K562 (cell line): Measurements from ENCODE around the gene PACS1. TPM values are rescaled to one million over a fixed set of nuclear protein-coding genes. Genes with fewer than 3 reads are reported as not detected.

Source experiments
- ATAC-seq: fragments of 200-7000 bp; cut with Tn5 transposase; 3 replicates; pipeline ENCODE4 v1.9.1; 2020; ENCODE audit warnings: moderate library complexity
- BruUV-seq: library from RNA; stranded (reverse); fragments of 400-500 nt; replicated peaks from 2 replicates; lab custom pipeline; 2021; lab: Mats Ljungman, UMichigan
- CTCF ChIA-PET: fragments of 300-600 bp; formaldehyde crosslinking; extraction: SDS; loops from one replicate; lab custom pipeline; 2021; ENCODE audit warnings: low intra/inter-chr PET ratio; lab: Yijun Ruan, JAX
- POLR2A ChIA-PET: fragments of 300-600, 350-650 bp; sonication (Branson Sonifier 250); formaldehyde crosslinking; extraction: SDS; loops from one replicate; lab custom pipeline; 2021; ENCODE audit warnings: antibody characterized with exemption, inconsistent platforms; lab: Yijun Ruan, JAX
- DNase-seq, 4 experiments: peaks; one replicate each; pipeline versions ENCODE4 v3.0.0 to v3.0.0-alpha.2; 2011 to 2018; ENCODE audit warnings: low spot score in 3 of 4, mixed read lengths in 3 of 4; ENCODE audit errors: extremely low read depth in 1 of 4
- FAIRE-seq: peaks from 2 replicates; lab custom pipeline; 2011; peaks lifted over from hg19 to GRCh38; lab: Jason Lieb, UNC
- H2AFZ ChIP-seq: 2 replicates; pipeline ENCODE4 v1.6.0; 2011; ENCODE audit warnings: low read depth, low read length, control low read depth, inconsistent platforms
- H3K27ac ChIP-seq: fragments of 200-600 bp; 3 replicates; pipeline ENCODE4 v1.8.0; 2011; ENCODE audit warnings: low read depth, mild to moderate bottlenecking, control low read depth, inconsistent platforms, low read length, moderate library complexity, mixed read lengths; ENCODE audit errors: extremely low read depth
- H3K27me3 ChIP-seq, 2 experiments: fragments of 300-600 bp in 1 of 2; 2 replicates in 1 of 2; 3 replicates in 1 of 2; pipeline versions ENCODE4 v1.6.0 to v1.8.0; 2011; ENCODE audit warnings: inconsistent platforms in 2 of 2, low read length in 2 of 2, mild to moderate bottlenecking in 1 of 2, mixed read lengths in 1 of 2, moderate library complexity in 1 of 2; ENCODE audit not compliant: control insufficient read depth in 2 of 2, insufficient read depth in 2 of 2
- H3K36me3 ChIP-seq: fragments of 300-600 bp; 3 replicates; pipeline ENCODE4 v1.8.0; 2011; ENCODE audit warnings: mild to moderate bottlenecking, low read length, inconsistent platforms; ENCODE audit not compliant: control insufficient read depth, insufficient read depth
- H3K4me1 ChIP-seq, 2 experiments: fragments of 200-600 bp in 1 of 2; replicated peaks in 1 of 2; 2 replicates in 1 of 2; 3 replicates in 1 of 2; pipeline versions ENCODE4 v1.5.1 to v1.8.0; 2011; ENCODE audit warnings: inconsistent platforms in 2 of 2, low read length in 2 of 2, mild to moderate bottlenecking in 1 of 2, mixed read lengths in 1 of 2, moderate library complexity in 1 of 2; ENCODE audit not compliant: control insufficient read depth in 2 of 2, insufficient read depth in 2 of 2
- H3K4me2 ChIP-seq: 2 replicates; pipeline ENCODE4 v1.6.1; 2011; ENCODE audit warnings: low read length, control low read depth, inconsistent platforms, mixed read lengths; ENCODE audit not compliant: insufficient read depth
- H3K4me3 ChIP-seq: fragments of 200-600 bp; sonication (generic), shearing (Covaris generic); 2 replicates; pipeline ENCODE4 v1.5.1; 2016; ENCODE audit warnings: control low read depth, inconsistent platforms
- H3K79me2 ChIP-seq: fragments of 200-600 bp; 3 replicates; pipeline ENCODE4 v1.8.0; 2011; ENCODE audit warnings: low read length, inconsistent platforms; ENCODE audit not compliant: control insufficient read depth, insufficient read depth
- H3K9ac ChIP-seq, 2 experiments: 2 replicates each; pipeline versions ENCODE4 v1.6.0 to v1.6.1; 2011; ENCODE audit warnings: low read depth in 2 of 2, low read length in 2 of 2, control low read depth in 1 of 2, inconsistent platforms in 1 of 2, mild to moderate bottlenecking in 1 of 2, mixed read lengths in 1 of 2; ENCODE audit not compliant: insufficient read depth in 1 of 2
- H3K9me1 ChIP-seq: one replicate; pipeline ENCODE4 v1.6.0; 2011; ENCODE audit warnings: inconsistent platforms, mild to moderate bottlenecking, low read length, moderate library complexity; ENCODE audit not compliant: control insufficient read depth, insufficient read depth
- H3K9me3 ChIP-seq: replicated peaks from 2 replicates; pipeline ENCODE4 v1.5.1; 2011; ENCODE audit warnings: low read depth, low read length, inconsistent platforms; ENCODE audit not compliant: control insufficient read depth, insufficient read depth
- H4K20me1 ChIP-seq: replicated peaks from 2 replicates; pipeline ENCODE4 v1.6.1; 2011; ENCODE audit warnings: low read length, inconsistent platforms, mixed read lengths; ENCODE audit not compliant: control insufficient read depth, insufficient read depth
- BCLAF1 ChIP-seq, 2 experiments: fragments of 450-650 bp in 1 of 2; IDR thresholded peaks; 2 replicates each; pipeline ENCODE4 v1.6.1; 2011 to 2017; ENCODE audit warnings: low read depth in 2 of 2, antibody characterized with exemption in 1 of 2, borderline replicate concordance in 1 of 2, low read length in 1 of 2, mild to moderate bottlenecking in 1 of 2, mixed read lengths in 1 of 2; ENCODE audit not compliant: control insufficient read depth in 1 of 2
- MTA3 ChIP-seq: fragments of 450-650 bp; formaldehyde crosslinking; IDR thresholded peaks from 2 replicates; pipeline ENCODE4 v1.6.1; 2017; ENCODE audit warnings: mild to moderate bottlenecking, borderline replicate concordance
- MXI1 ChIP-seq: IDR thresholded peaks from 2 replicates; pipeline ENCODE4 v1.6.1; 2011; ENCODE audit warnings: low read depth, mild to moderate bottlenecking, improper control_type of control experiment, low read length
- NRF1 ChIP-seq, 2 experiments: fragments of 450-650 bp; IDR thresholded peaks in 1 of 2; conservative IDR thresholded peaks in 1 of 2; 2 replicates each; pipeline ENCODE4 v1.6.1; 2014; ENCODE audit warnings: mild to moderate bottlenecking in 2 of 2
- PML ChIP-seq: IDR thresholded peaks from 2 replicates; pipeline ENCODE4 v1.6.1; 2012; ENCODE audit warnings: low read length, inconsistent platforms
- POLR2H ChIP-seq: IDR thresholded peaks from 2 replicates; pipeline ENCODE4 v1.6.1; 2016; ENCODE audit warnings: missing genetic modification characterization, low read depth, mild to moderate bottlenecking, control low read depth, missing compliant biosample characterization, moderate library complexity
- PYGO2 ChIP-seq: fragments of 450-650 bp; IDR thresholded peaks from 2 replicates; pipeline ENCODE4 v1.6.1; 2016; ENCODE audit warnings: mild to moderate bottlenecking, missing genetic modification characterization, moderate library complexity, missing compliant biosample characterization
- TCF7 ChIP-seq: sonication (generic); IDR thresholded peaks from 2 replicates; pipeline ENCODE4 v1.6.1; 2016; ENCODE audit warnings: antibody characterized with exemption, borderline replicate concordance
- TEAD1 ChIP-seq, 2 experiments: fragments of 450-650 bp in 1 of 2; sonication (generic) in 1 of 2; formaldehyde crosslinking; IDR thresholded peaks; 2 replicates each; pipeline versions ENCODE4 v1.4.0 to v1.8.0; 2020 to 2022; ENCODE audit warnings: mild to moderate bottlenecking in 2 of 2, missing genetic modification reagents in 1 of 2
- ZBTB1 ChIP-seq: sonication (generic); formaldehyde crosslinking; IDR thresholded peaks from 2 replicates; pipeline ENCODE4 v1.8.1; 2023; ENCODE audit warnings: missing genetic modification reagents, low read depth, mild to moderate bottlenecking, borderline replicate concordance
- ZBTB12 ChIP-seq: fragments of 250-450 bp; sonication (Bioruptor Pico); IDR thresholded peaks from 2 replicates; pipeline ENCODE4 v1.4.0; 2020
- ZNF12 ChIP-seq: sonication (generic); formaldehyde crosslinking; IDR thresholded peaks from 2 replicates; pipeline ENCODE4 v1.4.0; 2020; ENCODE audit warnings: mild to moderate bottlenecking, missing genetic modification reagents
- ZNF146 ChIP-seq: IDR thresholded peaks from one replicate; pipeline ENCODE4 v1.6.1; 2018; ENCODE audit warnings: missing compliant biosample characterization; ENCODE audit not compliant: unreplicated experiment
- ZNF184 ChIP-seq: sonication (generic); formaldehyde crosslinking; IDR thresholded peaks from 2 replicates; pipeline ENCODE4 v1.5.0; 2020; ENCODE audit warnings: missing genetic modification reagents
- ZNF512 ChIP-seq: IDR thresholded peaks from 2 replicates; pipeline ENCODE4 v1.6.1; 2016; ENCODE audit warnings: missing genetic modification characterization, missing compliant biosample characterization
- WGBS: fragments of 100-300 bp; shearing (Covaris generic); methylation state at CpG from one replicate; pipeline ENCODE4 v1.1.6; 2016; ENCODE audit warnings: low coverage, mixed read lengths; ENCODE audit not compliant: insufficient coverage; ENCODE audit errors: missing lambda C conversion rate; 5-methylcytosine and 5-hydroxymethylcytosine counted together
- in situ Hi-C: fragments of 300-500 bp; cut with MboI; formaldehyde crosslinking; loops from 4 replicates; pipeline ENCODE4 v1.15.0; 2018; ENCODE audit warnings: inconsistent platforms, mixed read lengths
- intact Hi-C: fragments of 100-400 bp; cut with micrococcal nuclease; formaldehyde crosslinking; loops from 2 replicates; pipeline ENCODE4 v1.14.2; 2022
- polyA plus RNA-seq, 8 experiments: library from polyadenylated mRNA; depleted of rRNA in 4 of 8; stranded (reverse) in 5 of 8; unstranded in 3 of 8; fragments of >200 nt; fragmentation: Nextera tagmentation in 2 of 8; fragmentation: Illumina TruSeq in 1 of 8; extraction: Ambion mirVana in 2 of 8; extraction: Trizol in 1 of 8; gene quantifications; 2 replicates each; pipeline versions ENCODE4 v1.2.1 to v1.2.3, GENCODE V29; 2011 to 2014; ENCODE audit warnings: inconsistent platforms in 1 of 8, missing spikeins in 1 of 8
- total RNA-seq, 7 experiments: library from RNA; depleted of rRNA in 6 of 7; stranded (reverse); fragments of >200 nt in 6 of 7; fragmentation: Illumina TruSeq in 2 of 7; extraction: Trizol in 2 of 7; gene quantifications; 2 replicates each; pipeline versions ENCODE4 v1.2.1 to v1.2.3, GENCODE V29; 2011 to 2021; ENCODE audit warnings: low replicate concordance in 1 of 7

PACS1 gene
- total and polyA plus RNA-seq, 9 of the 15 experiments (the other 6 are each of a cell fraction or from before 2014, with no cell fraction given) = 0.34 to 28.1 (median 8.5) TPM

- H3K9ac ChIP-seq = no peak overlapping the region
- intact Hi-C loops (no loop called here), in situ Hi-C loops (no loop called here)
- H3K36me3 ChIP-seq = no peaks in the 10 kb centered on the region
- H2AFZ ChIP-seq = no peak overlapping the region
- H4K20me1 ChIP-seq = no peaks in the 10 kb centered on the region
- H3K4me2 ChIP-seq = no peak overlapping the region
- no peak overlapping the region for H3K27ac ChIP-seq
- POLR2A ChIA-PET = interaction anchor here (1.2 kb wide), 1 partner anchor 10 kb away, joined by 3 read pairs; no protein-coding TSS in a partner anchor
- WGBS = 87% methylated on average over 8 of the region's 9 CpGs
- no peaks in the 10 kb centered on the region for H3K9me3 ChIP-seq
- no peak overlapping the region for H3K4me3 ChIP-seq
- TF ChIP-seq NRF1 (conservative IDR thresholded peaks at IDR 0.05 in 1 of 2, IDR thresholded peaks at IDR 0.05 in 1 of 2) (no peak), MXI1 (no peak), TEAD1 (CRISPR knock-in tag; IDR thresholded peaks at IDR 0.05) (no peak), ZNF184 (CRISPR knock-in tag) (no peak), ZNF12 (CRISPR knock-in tag) (no peak), POLR2H (no peak), ZNF146 (CRISPR knock-in tag) (no peak), BCLAF1 (IDR thresholded peaks at IDR 0.05; ENCODE audit: borderline replicate concordance in 1 of 2, control insufficient read depth in 1 of 2, low read depth in 2 of 2, low read length in 1 of 2) (no peak), ZNF512 (no peak), MTA3 (no peak), ZBTB1 (CRISPR knock-in tag) (no peak), ZBTB12 (CRISPR knock-in tag) (no peak), PYGO2 (no peak), TCF7 (no peak), PML (no peak)
- FAIRE-seq (no peak), DNase-seq (no peak), ATAC-seq (no peak)
- peaks cover 5 to 17% of the 10 kb centered on the region in 2 experiments for H3K4me1 ChIP-seq
- no peaks in the 10 kb centered on the region for H3K9me1 ChIP-seq
- no TSS peak for BruUV-seq
- CTCF ChIA-PET = no interaction called here
- H3K79me2 ChIP-seq = peaks cover 27% of the 10 kb centered on the region
- H3K27me3 ChIP-seq = no peaks in the 10 kb centered on the region
Observed at GRCh38 chr11:66087148-66087908, 17.3 kb downstream of the PACS1 start.
